Fibroblast of lung (primary cell): ENCODE results near the gene SMIM45.

Experiments
- CTCF ChIP-seq, 2 donors: IDR thresholded peaks in 1 of 2; conservative IDR thresholded peaks in 1 of 2; 1 replicate in 1 of 2; 2 replicates in 1 of 2; pipeline ENCODE4 v1.5.1; 2011 to 2012; ENCODE audit warnings: low read length in 2 of 2, control low read depth in 1 of 2, inconsistent platforms in 1 of 2, low read depth in 1 of 2, mild to moderate bottlenecking in 1 of 2
- EZH2 ChIP-seq: IDR thresholded peaks from 2 replicates; pipeline ENCODE4 v1.5.1; 2012; ENCODE audit warnings: low read length, control low read depth, mild to moderate bottlenecking; ENCODE audit errors: missing control alignments

- no peak for TF ChIP-seq CTCF (conservative IDR thresholded peaks at IDR 0.05 in 1 of 2, IDR thresholded peaks at IDR 0.05 in 1 of 2; ENCODE audit: low read depth in 1 of 2, low read length in 2 of 2)
- TF ChIP-seq EZH2 = no peak
These were observed 56.0 kb downstream of the SMIM45 start for GRCh38 chr22:42007922-42008321.
